Memory B cell (primary cell): ENCODE results near the gene KIAA0513.

Experiments
- ATAC-seq: fragments of 150-1000 bp; cut with Tn5 transposase; 2 replicates; pipeline ENCODE4 v1.10.0; 2021; ENCODE audit warnings: low read depth, mild to moderate bottlenecking, moderate library complexity
- DNase-seq, 2 donors: peaks; one replicate each; pipeline ENCODE4 v3.0.0; 2022; ENCODE audit warnings: low spot score in 2 of 2
- H3K27ac Mint-ChIP-seq: one replicate; pipeline ENCODE4 v1.8.0; 2022; ENCODE audit warnings: mild to moderate bottlenecking, moderate library complexity, mixed read lengths
- H3K27me3 Mint-ChIP-seq: one replicate; pipeline ENCODE4 v1.8.0; 2022; ENCODE audit warnings: mixed read lengths
- H3K36me3 Mint-ChIP-seq: one replicate; pipeline ENCODE4 v1.8.0; 2022; ENCODE audit warnings: mild to moderate bottlenecking, mixed read lengths
- H3K4me1 Mint-ChIP-seq: one replicate; pipeline ENCODE4 v1.8.0; 2022; ENCODE audit warnings: mixed read lengths
- H3K4me3 Mint-ChIP-seq: one replicate; pipeline ENCODE4 v1.8.0; 2022; ENCODE audit warnings: mild to moderate bottlenecking, moderate library complexity, mixed read lengths
- H3K9me3 Mint-ChIP-seq: one replicate; pipeline ENCODE4 v1.8.0; 2022; ENCODE audit warnings: mixed read lengths

The KIAA0513 gene

GRCh38 chr16:84999200-84999599, 28.4 kb upstream of the KIAA0513 start:
- Mint-ChIP-seq H3K27me3 (no peaks in the 10 kb centered on the region), H3K9me3 (no peaks in the 10 kb centered on the region), H3K27ac (no peak overlapping the region), H3K4me3 (no peak overlapping the region), H3K36me3 (peaks cover 15% of the 10 kb centered on the region), H3K4me1 (peaks cover 27% of the 10 kb centered on the region)
- no peak for ATAC-seq
- no peak for DNase-seq

GRCh38 chr16:84999857-85000480, 27.6 kb upstream of the KIAA0513 start:
- DNase-seq = no peak
- no peak for ATAC-seq
- Mint-ChIP-seq H3K4me1 (peaks cover 33% of the 10 kb centered on the region), H3K27ac (no peak overlapping the region), H3K4me3 (no peak overlapping the region), H3K27me3 (no peaks in the 10 kb centered on the region), H3K9me3 (no peaks in the 10 kb centered on the region), H3K36me3 (peaks cover 17% of the 10 kb centered on the region)

GRCh38 chr16:85002099-85002541, 25.5 kb upstream of the KIAA0513 start:
- no peak for DNase-seq
- Mint-ChIP-seq H3K27ac (peak overlapping the region; percentile 36), H3K4me1 (peaks cover 38% of the 10 kb centered on the region), H3K27me3 (no peaks in the 10 kb centered on the region), H3K9me3 (no peaks in the 10 kb centered on the region), H3K36me3 (peaks cover 14% of the 10 kb centered on the region), H3K4me3 (peak overlapping the region; percentile 57)
- ATAC-seq = no peak

- Mint-ChIP-seq H3K4me3 (peak overlapping the region; percentile 57), H3K27ac (peak overlapping the region; percentile 36), H3K9me3 (no peaks in the 10 kb centered on the region), H3K4me1 (peaks cover 42% of the 10 kb centered on the region), H3K27me3 (no peaks in the 10 kb centered on the region), H3K36me3 (peaks cover 16% of the 10 kb centered on the region)
- ATAC-seq (peak; percentile 71), DNase-seq (no peak)
Measured at GRCh38 chr16:85002608-85003007, 25.0 kb upstream of the KIAA0513 start.

- H3K9me3 Mint-ChIP-seq = no peaks in the 10 kb centered on the region
- no peaks in the 10 kb centered on the region for H3K27me3 Mint-ChIP-seq
- H3K4me3 Mint-ChIP-seq = peak overlapping the region; percentile 57
- H3K36me3 Mint-ChIP-seq = peaks cover 16% of the 10 kb centered on the region
- H3K4me1 Mint-ChIP-seq = peaks cover 44% of the 10 kb centered on the region
- ATAC-seq = no peak
- no peak for DNase-seq
- peak overlapping the region; percentile 36 for H3K27ac Mint-ChIP-seq
Measured at GRCh38 chr16:85003076-85003475, 24.5 kb upstream of the KIAA0513 start.

- peak overlapping the region; percentile 78 for H3K27ac Mint-ChIP-seq
- peaks cover 48% of the 10 kb centered on the region for H3K4me1 Mint-ChIP-seq
- H3K9me3 Mint-ChIP-seq = no peaks in the 10 kb centered on the region
- ATAC-seq = no peak
- H3K36me3 Mint-ChIP-seq = peaks cover 16% of the 10 kb centered on the region
- no peak overlapping the region for H3K4me3 Mint-ChIP-seq
- no peaks in the 10 kb centered on the region for H3K27me3 Mint-ChIP-seq
- DNase-seq = no peak
Measured at GRCh38 chr16:85003725-85004586, 23.6 kb upstream of the KIAA0513 start.

GRCh38 chr16:85004587-85005205, 22.9 kb upstream of the KIAA0513 start:
- Mint-ChIP-seq H3K27me3 (no peaks in the 10 kb centered on the region), H3K27ac (peak overlapping the region; percentile 78), H3K36me3 (peaks cover 12% of the 10 kb centered on the region), H3K9me3 (no peaks in the 10 kb centered on the region), H3K4me1 (peaks cover 44% of the 10 kb centered on the region), H3K4me3 (no peak overlapping the region)
- no peak for DNase-seq
- no peak for ATAC-seq

GRCh38 chr16:85005285-85006069, 22.1 kb upstream of the KIAA0513 start:
- Mint-ChIP-seq H3K9me3 (no peaks in the 10 kb centered on the region), H3K36me3 (peaks cover 12% of the 10 kb centered on the region), H3K4me3 (no peak overlapping the region), H3K4me1 (peaks cover 48% of the 10 kb centered on the region), H3K27me3 (no peaks in the 10 kb centered on the region), H3K27ac (no peak overlapping the region)
- no peak for DNase-seq
- no peak for ATAC-seq

GRCh38 chr16:85006639-85007038, 21.0 kb upstream of the KIAA0513 start:
- Mint-ChIP-seq H3K27ac (peak overlapping the region; percentile 13), H3K36me3 (peaks cover 12% of the 10 kb centered on the region), H3K9me3 (no peaks in the 10 kb centered on the region), H3K4me1 (peaks cover 52% of the 10 kb centered on the region), H3K27me3 (no peaks in the 10 kb centered on the region), H3K4me3 (no peak overlapping the region)
- ATAC-seq = no peak
- no peak for DNase-seq

- DNase-seq (no peak), ATAC-seq (no peak)
- Mint-ChIP-seq H3K4me3 (no peak overlapping the region), H3K27me3 (no peaks in the 10 kb centered on the region), H3K9me3 (no peaks in the 10 kb centered on the region), H3K27ac (peak overlapping the region; percentile 2), H3K36me3 (peaks cover 6% of the 10 kb centered on the region), H3K4me1 (peaks cover 48% of the 10 kb centered on the region)
Measured at GRCh38 chr16:85007496-85008214, 19.9 kb upstream of the KIAA0513 start.

GRCh38 chr16:85008271-85008670, 19.3 kb upstream of the KIAA0513 start:
- Mint-ChIP-seq H3K4me1 (peaks cover 43% of the 10 kb centered on the region), H3K27me3 (no peaks in the 10 kb centered on the region), H3K4me3 (no peak overlapping the region), H3K9me3 (no peaks in the 10 kb centered on the region), H3K27ac (no peak overlapping the region), H3K36me3 (peaks cover 6% of the 10 kb centered on the region)
- no peak for ATAC-seq
- DNase-seq = no peak

GRCh38 chr16:85010446-85010930, 17.1 kb upstream of the KIAA0513 start:
- no peak for ATAC-seq
- H3K4me1 Mint-ChIP-seq = peaks cover 33% of the 10 kb centered on the region

More at GRCh38 chr16:85010446-85010930, 17.1 kb upstream of the KIAA0513 start:
- Mint-ChIP-seq H3K9me3 (no peaks in the 10 kb centered on the region), H3K27me3 (peaks cover 7% of the 10 kb centered on the region), H3K4me3 (peak overlapping the region; percentile 100), H3K36me3 (peaks cover 5% of the 10 kb centered on the region), H3K27ac (peak overlapping the region; percentile 99)
- no peak for DNase-seq
